MM.1S (cell line): ENCODE data around the gene DSPP.
"Not testable (repeated sequence)": the region's sequence is repeated elsewhere in the genome, so short reads cannot be mapped to it uniquely, and the experiment has no call there.

Source experiments
- CTCF ChIP-seq: fragments of 300-600 bp; sonication (generic); IDR thresholded peaks from 2 replicates; pipeline ENCODE4 v1.5.1; 2016; ENCODE audit warnings: antibody characterized with exemption, low read length, mixed read lengths
- EZH2phosphoT487 ChIP-seq: fragments of 300-600 bp; sonication (generic); IDR thresholded peaks from 2 replicates; pipeline ENCODE4 v1.6.1; 2018; ENCODE audit warnings: antibody characterized with exemption, low read length

DNA sequence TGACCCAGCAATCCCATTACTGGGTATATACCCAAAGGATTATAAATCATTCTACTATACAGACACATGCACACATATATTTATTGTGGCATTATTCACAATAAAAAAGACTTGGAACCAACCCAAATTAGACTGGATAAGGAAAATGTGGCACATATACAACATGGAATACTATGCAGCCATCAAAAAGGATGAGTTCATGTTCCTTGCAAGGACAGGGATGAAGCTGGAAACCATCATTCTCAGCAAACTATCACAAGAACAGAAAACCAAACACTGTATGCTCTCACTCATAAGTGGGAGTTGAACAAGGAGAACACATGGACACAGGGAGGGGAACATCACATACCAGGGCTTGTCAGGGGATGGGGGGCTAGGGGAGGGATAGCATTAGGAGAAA lies 34.0 kb upstream of the DSPP start:
- not testable (repeated sequence) for TF ChIP-seq CTCF, EZH2phosphoT487
